ENCODE measurements around the gene SEMA3A.

Gene SEMA3A

GRCh38 chr7:84009051-84009450 is 185.5 kb downstream of the SEMA3A start:
- no peak for DNase-seq (ENCODE audit: low read depth)

- no peak for DNase-seq (ENCODE audit: low read depth)
Measured at GRCh38 chr7:84003191-84003590, 191.4 kb downstream of the SEMA3A start.

- DNase-seq (ENCODE audit: low read depth), result no peak
Measured at GRCh38 chr7:84002348-84002747, 192.2 kb downstream of the SEMA3A start.

GRCh38 chr7:83996879-83997278 is 197.7 kb downstream of the SEMA3A start:
- no peak for DNase-seq (ENCODE audit: low read depth)

GRCh38 chr7:83987764-83988163 is 206.8 kb downstream of the SEMA3A start:
- no peak for DNase-seq (ENCODE audit: low read depth)

- no peak for DNase-seq (ENCODE audit: low read depth)
Measured at GRCh38 chr7:83985821-83986220, 208.8 kb downstream of the SEMA3A start.

GRCh38 chr7:83984591-83984990 is 210.0 kb downstream of the SEMA3A start:
- no peak for DNase-seq (ENCODE audit: low read depth)

GRCh38 chr7:83984076-83984475 is 210.5 kb downstream of the SEMA3A start:
- no peak for DNase-seq (ENCODE audit: low read depth)

- no peak for DNase-seq (ENCODE audit: low read depth)
Measured at GRCh38 chr7:83983606-83984005, 211.0 kb downstream of the SEMA3A start.

GRCh38 chr7:83976302-83976701 is 218.3 kb downstream of the SEMA3A start:
- no peak for DNase-seq (ENCODE audit: low read depth)

GRCh38 chr7:83970081-83970480 is 224.5 kb downstream of the SEMA3A start:
- DNase-seq (ENCODE audit: low read depth), result no peak

GRCh38 chr7:83964318-83964717 is 230.3 kb downstream of the SEMA3A start:
- DNase-seq (ENCODE audit: low read depth), result no peak

GRCh38 chr7:83957333-83957732 is 237.3 kb downstream of the SEMA3A start:
- no peak for DNase-seq (ENCODE audit: low read depth)

GRCh38 chr7:83956104-83956503 is 238.5 kb downstream of the SEMA3A start:
- no peak for DNase-seq (ENCODE audit: low read depth)

- no peak for DNase-seq (ENCODE audit: low read depth)
Measured at GRCh38 chr7:83952236-83952635, 242.4 kb downstream of the SEMA3A start.

GRCh38 chr7:83947260-83947659 is 247.3 kb downstream of the SEMA3A start:
- no peak for DNase-seq (ENCODE audit: low read depth)

- no peak for DNase-seq (ENCODE audit: low read depth)
Measured at GRCh38 chr7:83946801-83947200, 247.8 kb downstream of the SEMA3A start.

- no peak for DNase-seq (ENCODE audit: low read depth)
Measured at GRCh38 chr7:83941300-83941699, 253.3 kb downstream of the SEMA3A start.

GRCh38 chr7:83937930-83938329 is 256.7 kb downstream of the SEMA3A start:
- no peak for DNase-seq (ENCODE audit: low read depth)

GRCh38 chr7:83936056-83936708 is 258.4 kb downstream of the SEMA3A start:
- no peak for DNase-seq (ENCODE audit: low read depth)

GRCh38 chr7:83934118-83934734 is 260.4 kb downstream of the SEMA3A start:
- DNase-seq (ENCODE audit: low read depth), result no peak

GRCh38 chr7:83931968-83932367 is 262.6 kb downstream of the SEMA3A start:
- no peak for DNase-seq (ENCODE audit: low read depth)

- no peak for DNase-seq (ENCODE audit: low read depth)
Measured at GRCh38 chr7:83930262-83930661, 264.3 kb downstream of the SEMA3A start.

- DNase-seq (ENCODE audit: low read depth), result no peak
Measured at GRCh38 chr7:83925860-83926259, 268.7 kb downstream of the SEMA3A start.
